Skeletal muscle satellite cell (primary cell): Measurements from ENCODE around the gene USP16.
A peak's percentile ranks its signal among the peaks of the same experiment; 100 is the strongest.
"Not testable (repeated sequence)": the region's sequence is repeated elsewhere in the genome, so short reads cannot be mapped to it uniquely, and the experiment has no call there.

Experiments used
- H3K27me3 ChIP-seq: 2 replicates; pipeline ENCODE4 v1.7.0; 2013; ENCODE audit warnings: low read length; ENCODE audit not compliant: control insufficient read depth, insufficient read depth
- H3K36me3 ChIP-seq: 2 replicates; pipeline ENCODE4 v1.7.0; 2013; ENCODE audit warnings: mild to moderate bottlenecking, control low read depth, low read length; ENCODE audit not compliant: insufficient read depth
- H3K4me1 ChIP-seq: 2 replicates; pipeline ENCODE4 v1.7.0; 2013; ENCODE audit warnings: low read length; ENCODE audit not compliant: control insufficient read depth, insufficient read depth
- H3K4me2 ChIP-seq: 2 replicates; pipeline ENCODE4 v1.7.0; 2013; ENCODE audit warnings: mild to moderate bottlenecking, low read length
- H3K4me3 ChIP-seq: 2 replicates; pipeline ENCODE4 v1.7.0; 2013; ENCODE audit warnings: low read length
- H3K9ac ChIP-seq: 2 replicates; pipeline ENCODE4 v1.7.0; 2013; ENCODE audit warnings: mild to moderate bottlenecking, low read depth, low read length, moderate library complexity
- H3K9me3 ChIP-seq: replicated peaks from 2 replicates; pipeline ENCODE4 v1.7.0; 2013; ENCODE audit warnings: mild to moderate bottlenecking, control low read depth, low read length

Gene USP16

DNA sequence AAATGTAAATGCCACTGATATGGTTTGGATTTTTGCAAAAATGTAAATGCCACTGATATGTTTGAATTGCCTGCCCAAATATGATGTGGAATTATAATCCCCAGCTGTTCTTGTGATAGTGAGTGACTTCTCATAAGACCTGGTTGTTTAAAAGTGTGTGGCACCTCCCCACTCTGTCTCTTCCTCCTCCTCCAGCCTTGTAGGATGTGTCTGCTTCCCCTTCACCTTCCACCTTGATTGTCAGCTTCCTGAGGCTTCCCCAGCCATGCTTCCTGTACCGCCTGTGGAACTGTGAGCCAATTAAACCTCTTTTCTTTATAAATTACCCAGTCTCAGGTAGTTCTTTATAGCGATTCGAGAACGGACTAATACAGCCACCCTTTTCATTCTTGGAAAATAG lies 50.3 kb downstream of the USP16 start:
- Histone ChIP-seq H3K4me3 (no peak overlapping the region), H3K27me3 (no peaks in the 10 kb centered on the region), H3K9ac (no peak overlapping the region), H3K4me2 (no peak overlapping the region), H3K4me1 (peaks cover 17% of the 10 kb centered on the region), H3K36me3 (peaks cover 4% of the 10 kb centered on the region), H3K9me3 (no peaks in the 10 kb centered on the region)

DNA sequence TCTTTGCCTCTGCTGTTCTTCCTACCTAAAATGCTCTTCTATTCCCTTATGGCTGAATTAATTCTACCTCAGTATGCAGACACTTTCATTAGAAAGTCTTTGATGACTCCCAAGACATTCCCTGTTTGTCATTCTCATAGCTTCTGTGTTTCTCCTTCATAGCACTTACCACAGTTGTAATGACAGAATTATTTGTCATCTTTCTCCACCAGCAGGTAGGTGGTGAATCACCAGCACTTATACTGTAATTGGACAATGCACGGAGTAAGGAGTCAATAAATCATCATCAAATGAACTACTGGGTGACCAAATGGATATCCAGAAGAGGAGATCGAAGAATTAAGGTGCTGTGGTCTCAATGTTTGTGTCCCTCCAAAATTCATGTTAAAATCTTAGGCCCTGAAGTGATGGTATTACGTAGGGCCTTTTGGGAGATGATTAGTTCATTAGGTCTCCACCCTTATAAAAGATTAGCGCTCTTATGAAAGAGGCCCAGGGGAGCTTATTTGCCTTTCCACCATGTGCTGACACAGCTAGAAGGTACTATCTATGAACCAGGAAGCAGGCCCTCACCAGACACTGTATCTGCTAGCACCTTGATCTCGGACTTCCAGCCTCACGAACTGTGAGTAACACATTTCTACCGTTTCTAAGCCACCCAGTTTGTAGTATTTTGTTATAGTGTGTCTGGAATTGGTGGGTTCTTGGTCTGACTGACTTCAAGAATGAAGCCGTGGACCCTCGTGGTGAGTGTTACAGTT lies 51.4 kb downstream of the USP16 start:
- no peaks in the 10 kb centered on the region for H3K9me3 ChIP-seq
- H3K4me3 ChIP-seq = no peak overlapping the region
- no peak overlapping the region for H3K9ac ChIP-seq
- no peaks in the 10 kb centered on the region for H3K36me3 ChIP-seq
- H3K4me1 ChIP-seq = peaks cover 17% of the 10 kb centered on the region
- H3K27me3 ChIP-seq = no peaks in the 10 kb centered on the region
- H3K4me2 ChIP-seq = no peak overlapping the region

DNA sequence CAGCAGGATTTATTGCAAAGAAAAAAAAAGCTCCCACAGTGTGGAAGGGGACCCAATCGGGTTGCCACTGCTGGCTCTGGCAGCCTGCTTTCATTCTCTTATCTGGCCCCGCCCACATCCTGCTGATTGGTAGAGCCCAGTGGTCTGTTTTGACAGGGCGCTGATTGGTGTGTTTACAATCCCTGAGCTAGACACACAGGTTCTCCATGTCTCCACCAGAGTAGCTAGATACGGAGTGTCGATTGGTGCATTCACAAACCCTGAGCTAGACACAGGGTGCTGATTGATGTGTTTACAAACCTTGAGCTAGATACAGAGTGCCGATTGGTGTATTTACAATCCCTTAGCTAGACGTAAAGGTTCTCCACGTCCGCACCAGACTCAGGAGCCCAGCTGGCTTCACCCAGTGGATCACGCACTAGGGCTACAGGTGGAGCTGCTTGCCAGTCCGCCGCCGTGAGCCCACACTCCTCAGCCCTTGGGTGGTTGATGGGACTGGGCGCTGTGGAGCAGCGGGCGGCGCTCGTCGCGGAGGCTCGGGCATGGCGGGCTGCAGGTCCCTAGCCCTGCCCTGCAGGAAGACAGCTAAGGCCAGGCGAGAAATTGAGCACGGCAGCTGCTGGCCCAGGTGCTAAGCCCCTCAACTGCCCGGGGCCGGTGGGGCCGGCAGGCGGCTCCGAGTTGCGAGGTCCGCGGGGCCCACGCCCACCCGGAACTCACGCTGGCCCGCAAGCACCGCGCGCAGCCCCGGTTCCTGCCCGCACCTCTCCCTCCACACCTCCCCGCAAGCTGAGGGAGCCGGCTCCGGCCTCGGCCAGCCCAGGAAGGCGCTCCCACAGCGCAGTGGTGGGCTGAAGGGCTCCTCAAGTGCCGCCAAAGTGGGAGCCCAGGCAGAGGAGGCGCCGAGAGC lies 52.5 kb downstream of the USP16 start:
- H3K27me3 ChIP-seq, H3K4me1 ChIP-seq, H3K36me3 ChIP-seq, H3K9me3 ChIP-seq: not testable (repeated sequence)
- Histone ChIP-seq H3K4me2 (peak overlapping the region; percentile 69), H3K9ac (peak overlapping the region; percentile 75), H3K4me3 (peak overlapping the region; percentile 62)

DNA sequence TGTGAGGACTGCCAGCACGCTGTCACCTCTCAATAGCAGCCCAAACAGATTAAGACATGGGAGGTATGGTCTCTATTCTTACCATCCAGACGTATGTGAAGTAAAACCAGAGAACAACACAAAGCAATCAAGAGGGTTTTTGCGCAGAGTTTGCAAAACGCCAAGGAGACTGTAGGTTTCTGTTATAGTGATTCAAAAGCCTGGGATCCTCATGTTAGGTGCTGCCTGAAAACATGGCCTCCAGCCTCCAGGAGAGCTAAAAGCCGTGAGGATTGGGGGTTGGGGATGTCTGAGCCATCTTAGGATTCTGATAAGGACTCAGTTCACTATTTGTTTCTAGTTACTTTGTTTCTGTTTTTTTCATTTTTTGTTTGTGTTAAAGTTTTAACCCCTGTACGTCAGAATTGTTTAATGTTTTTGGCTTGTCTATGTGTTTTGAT lies 53.2 kb downstream of the USP16 start:
- peak overlapping the region; percentile 62 for H3K4me3 ChIP-seq
- H3K36me3 ChIP-seq = no peaks in the 10 kb centered on the region
- H3K4me2 ChIP-seq = peak overlapping the region; percentile 69
- peak overlapping the region; percentile 75 for H3K9ac ChIP-seq
- no peaks in the 10 kb centered on the region for H3K27me3 ChIP-seq
- H3K4me1 ChIP-seq = peaks cover 4% of the 10 kb centered on the region
- H3K9me3 ChIP-seq = no peaks in the 10 kb centered on the region

GRCh38 chr21:29078869-29079767 lies 54.6 kb downstream of the USP16 start:
- no peaks in the 10 kb centered on the region for H3K36me3 ChIP-seq
- H3K27me3 ChIP-seq = no peaks in the 10 kb centered on the region
- H3K4me1 ChIP-seq = peaks cover 4% of the 10 kb centered on the region
- H3K9ac ChIP-seq = no peak overlapping the region
- no peak overlapping the region for H3K4me3 ChIP-seq
- no peaks in the 10 kb centered on the region for H3K9me3 ChIP-seq
- no peak overlapping the region for H3K4me2 ChIP-seq

- Histone ChIP-seq H3K9me3 (no peaks in the 10 kb centered on the region), H3K27me3 (no peaks in the 10 kb centered on the region), H3K9ac (no peak overlapping the region), H3K4me2 (no peak overlapping the region), H3K36me3 (no peaks in the 10 kb centered on the region), H3K4me1 (peaks cover 4% of the 10 kb centered on the region), H3K4me3 (no peak overlapping the region)
These were observed 56.0 kb downstream of the USP16 start for GRCh38 chr21:29080454-29080941.

DNA sequence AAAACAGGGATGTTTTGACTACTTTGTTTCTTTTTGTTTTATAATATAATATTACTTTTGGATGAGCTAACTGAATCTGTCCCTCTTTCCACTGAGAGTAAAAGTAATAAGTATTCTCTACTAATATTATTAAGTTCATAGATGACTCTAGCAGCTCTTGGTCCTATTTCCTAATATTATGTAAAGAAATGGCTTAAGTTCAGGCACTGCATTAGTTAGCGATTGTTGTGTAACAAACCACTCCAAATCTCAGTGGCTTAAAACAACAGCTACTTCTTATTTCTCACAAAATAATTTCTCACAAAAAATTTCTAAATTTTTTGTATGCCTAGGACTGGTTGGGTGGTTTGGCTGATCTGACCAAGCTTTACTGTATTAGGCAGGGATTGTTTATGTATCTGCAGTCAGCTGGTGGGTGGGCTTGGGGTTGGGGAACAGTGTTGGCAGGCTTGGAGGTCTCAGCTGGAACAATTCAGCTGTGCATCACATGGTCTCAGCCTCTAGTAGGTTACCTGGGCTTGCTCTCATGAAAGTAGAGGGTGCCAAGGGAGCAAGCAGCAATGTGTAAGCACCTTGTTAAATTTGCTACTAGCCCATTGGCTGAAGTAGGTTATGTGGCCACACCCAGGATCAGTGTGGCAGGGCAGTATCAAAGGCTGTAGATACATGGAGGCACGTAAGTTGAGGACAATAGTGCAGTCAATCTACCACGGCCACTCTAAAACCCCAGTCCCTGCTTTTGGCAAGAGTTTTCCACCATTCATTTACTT lies 57.8 kb downstream of the USP16 start:
- peaks cover 4% of the 10 kb centered on the region for H3K4me1 ChIP-seq
- H3K9me3 ChIP-seq = no peaks in the 10 kb centered on the region
- H3K9ac ChIP-seq = no peak overlapping the region
- H3K27me3 ChIP-seq = no peaks in the 10 kb centered on the region
- H3K4me2 ChIP-seq = no peak overlapping the region
- H3K36me3 ChIP-seq = no peaks in the 10 kb centered on the region
- no peak overlapping the region for H3K4me3 ChIP-seq

- H3K27me3 ChIP-seq = no peaks in the 10 kb centered on the region
- no peak overlapping the region for H3K9ac ChIP-seq
- no peaks in the 10 kb centered on the region for H3K9me3 ChIP-seq
- no peaks in the 10 kb centered on the region for H3K36me3 ChIP-seq
- H3K4me1 ChIP-seq = no peaks in the 10 kb centered on the region
- no peak overlapping the region for H3K4me3 ChIP-seq
- no peak overlapping the region for H3K4me2 ChIP-seq
These were observed 58.8 kb downstream of the USP16 start for GRCh38 chr21:29083306-29083705.

GRCh38 chr21:29084372-29084771 lies 59.9 kb downstream of the USP16 start:
- H3K27me3 ChIP-seq = no peaks in the 10 kb centered on the region
- no peak overlapping the region for H3K9ac ChIP-seq
- H3K4me3 ChIP-seq = no peak overlapping the region
- H3K9me3 ChIP-seq = no peaks in the 10 kb centered on the region
- H3K4me2 ChIP-seq = no peak overlapping the region
- H3K36me3 ChIP-seq = no peaks in the 10 kb centered on the region
- H3K4me1 ChIP-seq = no peaks in the 10 kb centered on the region

GRCh38 chr21:29085106-29085752 lies 60.8 kb downstream of the USP16 start:
- H3K36me3 ChIP-seq = no peaks in the 10 kb centered on the region
- no peak overlapping the region for H3K9ac ChIP-seq
- H3K4me3 ChIP-seq = no peak overlapping the region
- peaks cover 2% of the 10 kb centered on the region for H3K4me1 ChIP-seq
- H3K4me2 ChIP-seq = no peak overlapping the region
- H3K9me3 ChIP-seq = no peaks in the 10 kb centered on the region
- no peaks in the 10 kb centered on the region for H3K27me3 ChIP-seq
